ENCODE results near the gene FZD2.
"Not testable (repeated sequence)": the region's sequence is repeated elsewhere in the genome, so short reads cannot be mapped to it uniquely, and the experiment has no call there.

Gene FZD2

GRCh38 chr17:44556832-44557606, at the start of gene FZD2:
Gene FZD2, plus strand, starts transcription at chr17:44557484. Its CDS starts 205 bp downstream, at chr17:44557689.
- DNase-seq: peak; percentile 74

GRCh38 chr17:44511241-44512134, 45.8 kb upstream of the FZD2 start:
- DNase-seq: not testable (repeated sequence)

DNA sequence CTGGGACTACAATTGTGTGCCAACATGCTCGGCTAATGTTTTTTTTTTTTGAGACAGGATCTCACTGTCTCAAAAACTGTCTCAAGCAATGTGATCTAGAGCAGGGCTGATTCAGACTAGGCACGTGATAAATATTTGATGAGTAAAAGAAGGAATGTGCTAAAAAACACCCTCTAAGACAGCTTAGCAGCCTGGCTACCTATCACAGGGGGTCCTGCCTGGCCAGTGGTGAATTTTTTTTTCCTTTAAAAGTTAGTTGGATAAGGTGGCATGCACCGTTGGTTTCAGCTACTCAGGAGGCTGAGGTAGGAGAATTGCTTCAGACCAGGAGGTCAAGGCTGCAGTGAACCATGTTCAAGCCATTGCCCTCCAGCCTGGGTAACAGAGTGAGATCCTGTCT, 39.3 kb upstream of the FZD2 start:
- DNase-seq: no peak

- no peak for DNase-seq
Observed at GRCh38 chr17:44522883-44523671, 34.2 kb upstream of the FZD2 start.

DNA sequence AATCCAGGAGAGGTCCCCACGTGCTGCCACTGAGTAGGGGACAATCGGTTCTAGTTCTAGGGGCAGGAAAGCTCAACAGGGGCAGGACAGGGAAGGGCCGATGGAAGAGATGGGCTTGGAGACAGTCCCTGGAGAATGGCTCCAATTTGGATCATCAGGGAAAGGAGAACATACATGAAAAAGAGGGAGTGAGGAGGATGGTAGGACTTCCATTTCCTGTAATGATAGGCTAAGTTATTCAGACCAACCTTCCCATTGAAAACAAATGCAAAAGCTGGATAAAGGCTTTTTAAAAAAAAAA, 33.7 kb upstream of the FZD2 start:
- no peak for DNase-seq

DNA sequence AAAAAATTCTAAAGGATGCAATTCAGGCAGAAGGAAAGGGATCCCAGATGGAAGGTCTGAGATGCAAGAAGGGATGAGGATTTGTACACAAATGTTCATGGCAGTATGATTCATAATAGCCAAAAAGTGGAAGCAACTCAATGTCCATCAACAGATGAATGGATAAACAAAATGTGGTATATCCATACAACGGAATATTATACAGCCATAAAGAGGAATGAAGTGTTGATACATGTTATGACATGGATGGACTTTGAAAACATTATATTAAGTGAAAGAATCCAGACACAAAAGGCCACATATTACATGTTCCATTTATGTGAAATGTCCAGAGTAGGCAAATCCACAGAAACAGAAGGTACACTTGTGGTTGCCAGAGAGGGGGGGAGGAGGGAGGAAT, 30.2 kb upstream of the FZD2 start:
- DNase-seq: no peak

DNA sequence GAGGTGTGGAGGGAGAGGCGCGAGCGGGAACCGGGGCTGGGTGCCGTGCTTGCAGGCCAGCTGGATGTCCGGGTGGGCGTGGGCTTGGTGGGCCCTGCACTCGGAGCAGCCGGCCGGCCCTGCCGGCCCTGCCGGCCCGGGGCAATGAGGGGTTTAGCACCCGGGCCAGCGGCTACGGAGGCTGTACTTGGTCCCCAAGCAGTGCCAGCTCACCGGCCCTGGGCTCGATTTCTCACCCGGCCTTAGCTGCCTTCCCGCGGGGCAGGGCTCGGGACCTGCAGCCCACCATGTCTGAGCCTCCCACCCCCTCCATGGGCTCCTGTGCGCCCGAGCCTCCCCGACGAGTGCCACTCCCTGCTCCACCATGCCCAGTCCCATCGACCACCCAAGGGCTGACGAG, 29.3 kb upstream of the FZD2 start:
- no peak for DNase-seq

DNA sequence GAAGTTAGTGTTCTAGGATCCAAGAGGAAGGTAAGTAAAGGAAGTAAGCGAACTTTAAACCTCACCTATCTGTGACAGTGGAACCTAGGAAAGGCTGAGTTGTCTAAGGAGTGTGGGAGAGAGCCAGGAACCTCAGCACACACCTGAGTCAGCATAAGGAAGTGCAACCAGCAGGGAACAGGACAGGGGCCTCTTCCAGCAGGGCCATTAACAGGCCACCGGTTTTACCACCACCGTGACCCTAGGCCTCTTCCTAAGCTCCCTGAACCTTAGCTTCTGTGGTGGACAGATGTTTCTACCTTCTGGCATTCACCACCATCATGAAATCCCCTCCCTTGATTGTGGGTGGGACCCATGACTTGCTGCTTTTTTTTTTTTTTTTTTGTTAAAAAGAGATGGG, 27.4 kb upstream of the FZD2 start:
- no peak for DNase-seq

DNA sequence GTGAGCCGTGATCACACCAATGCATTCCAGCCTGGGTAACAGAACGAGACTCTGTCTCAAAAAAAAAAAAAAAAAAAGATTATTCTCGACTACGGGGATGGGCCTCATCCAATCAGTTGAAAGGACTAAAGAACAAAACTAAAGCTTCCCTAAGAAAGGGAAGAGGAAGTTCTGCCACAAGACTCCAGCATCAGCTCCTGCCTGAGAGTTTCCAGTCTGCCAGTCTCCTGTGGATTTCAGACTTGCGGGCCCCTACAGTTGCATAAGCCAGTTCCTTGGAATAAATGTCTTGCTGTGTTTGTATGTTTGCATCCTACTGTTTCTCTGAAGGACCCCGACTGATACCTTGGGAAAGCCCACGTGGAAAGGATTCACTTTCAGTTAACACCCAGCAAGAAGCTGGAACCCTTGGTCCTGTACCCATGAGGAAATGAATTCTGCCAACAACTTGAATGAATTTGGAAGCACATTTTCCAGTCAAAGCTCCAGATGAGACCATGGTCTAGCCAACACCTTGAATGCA, 26.3 kb upstream of the FZD2 start:
- no peak for DNase-seq

DNA sequence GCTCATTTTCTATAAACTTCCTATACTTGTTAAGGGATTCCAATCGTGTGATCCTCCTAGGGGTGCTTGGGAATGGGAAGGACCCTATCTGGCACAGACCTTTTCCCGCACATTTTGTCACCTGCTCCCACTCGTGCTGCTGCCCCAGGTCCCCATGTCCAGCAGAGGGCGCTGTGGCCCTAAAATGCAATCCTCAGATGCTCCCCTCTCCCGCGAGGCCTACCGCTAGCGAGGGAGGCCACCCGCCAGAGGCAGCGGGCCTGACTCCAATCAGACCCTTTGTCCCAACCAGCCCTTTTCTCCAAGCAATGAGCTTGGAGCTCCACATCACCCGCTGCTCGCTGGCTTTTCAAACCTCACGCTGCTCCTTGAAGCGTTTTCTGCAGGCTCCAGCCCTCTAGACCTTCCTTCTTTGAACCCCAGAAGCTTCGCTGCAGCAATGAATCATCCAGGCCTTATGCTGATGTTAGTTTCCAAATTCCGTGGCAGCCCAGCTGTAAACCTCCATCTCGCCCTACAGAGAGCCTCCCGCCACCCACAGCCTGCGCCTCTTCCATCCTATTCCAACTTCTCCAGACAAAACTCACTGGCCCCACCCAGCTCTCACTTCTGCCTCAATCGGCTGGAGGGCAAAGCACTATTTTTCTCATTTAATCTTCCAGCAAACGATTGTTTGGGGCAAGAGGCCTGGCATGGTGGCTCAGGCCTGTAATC, 23.6 kb upstream of the FZD2 start:
- peak; percentile 68 for DNase-seq

DNA sequence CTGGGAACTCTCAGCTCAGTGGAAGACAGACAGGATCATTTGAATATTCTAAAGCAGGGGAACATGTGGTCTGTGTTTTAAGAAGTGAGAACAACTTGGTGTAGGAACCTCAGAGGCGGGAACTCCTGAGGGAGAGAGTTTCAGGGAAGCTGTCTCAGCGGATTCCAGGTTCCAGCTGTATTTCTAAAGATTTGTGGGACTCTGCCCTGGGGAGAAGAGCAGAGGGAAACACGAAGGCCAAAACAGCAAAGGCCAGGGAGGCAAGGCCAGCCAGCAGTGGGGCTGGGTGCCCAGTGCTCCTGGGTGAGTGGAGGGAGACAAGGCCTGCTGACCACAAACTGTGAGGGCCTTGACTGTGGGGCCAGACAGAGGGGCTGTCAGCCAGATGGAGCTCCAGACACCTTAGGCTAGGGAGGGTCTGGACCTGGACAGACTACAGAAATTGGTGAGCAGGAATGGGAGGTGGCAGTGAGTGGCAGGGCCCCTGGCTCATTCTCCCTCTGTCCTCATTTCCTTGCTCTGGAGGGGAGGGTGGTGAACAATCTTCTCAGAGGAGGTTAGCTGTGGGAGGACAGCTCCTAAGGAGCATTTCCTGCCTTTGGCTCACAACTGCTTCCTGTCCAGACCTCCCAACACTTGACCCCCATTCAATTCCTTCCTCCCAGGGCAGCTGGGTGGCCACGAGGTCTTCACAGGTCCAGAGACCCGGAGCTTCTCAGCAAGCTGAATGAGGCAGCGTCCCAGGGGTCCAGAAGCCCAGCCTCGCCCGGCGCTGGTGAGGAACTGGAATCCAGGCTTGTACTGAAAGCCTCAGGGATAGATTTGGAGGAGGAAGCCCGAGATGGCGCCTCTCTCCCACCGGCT, 21.0 kb upstream of the FZD2 start:
- no peak for DNase-seq

- DNase-seq: not testable (repeated sequence)
Observed at GRCh38 chr17:44537922-44538321, 19.4 kb upstream of the FZD2 start.

GRCh38 chr17:44539673-44540072, 17.6 kb upstream of the FZD2 start:
- no peak for DNase-seq

- DNase-seq: no peak
Observed at GRCh38 chr17:44540246-44541084, 16.8 kb upstream of the FZD2 start.

DNA sequence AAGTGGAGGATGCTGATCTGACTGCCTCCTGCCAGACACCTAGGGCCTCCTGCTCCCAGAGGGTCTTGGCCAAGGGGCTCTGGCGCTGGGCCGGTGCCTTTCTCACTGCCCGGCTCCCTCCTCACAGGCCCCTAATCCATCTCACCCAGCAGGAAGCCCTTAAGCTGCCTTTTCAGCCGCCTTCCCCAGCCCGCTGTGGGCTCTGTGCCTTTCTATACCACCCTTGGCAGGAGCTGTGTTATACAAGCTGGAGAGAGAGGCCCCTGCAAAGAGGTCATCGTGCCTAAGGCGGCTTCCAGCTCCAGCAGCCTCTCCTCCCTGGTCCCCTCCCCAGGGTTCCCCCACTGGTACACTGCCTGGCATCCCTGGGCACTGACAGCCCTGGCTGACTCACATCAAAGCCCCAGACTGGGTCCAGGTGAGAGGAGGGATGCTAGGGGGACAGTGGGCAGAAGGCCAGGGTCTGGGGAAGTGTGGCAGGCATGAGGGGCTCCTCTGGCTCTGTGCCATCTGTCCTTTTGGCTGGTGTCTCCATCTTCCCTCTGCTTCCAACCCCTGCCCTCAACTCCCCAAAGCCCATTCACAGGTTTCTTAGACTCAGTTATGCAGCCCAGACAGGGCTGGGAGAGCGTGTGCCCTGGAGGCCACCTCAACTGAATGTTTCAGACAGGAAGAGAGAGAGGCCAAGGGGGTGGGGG, 15.3 kb upstream of the FZD2 start:
- no peak for DNase-seq

DNA sequence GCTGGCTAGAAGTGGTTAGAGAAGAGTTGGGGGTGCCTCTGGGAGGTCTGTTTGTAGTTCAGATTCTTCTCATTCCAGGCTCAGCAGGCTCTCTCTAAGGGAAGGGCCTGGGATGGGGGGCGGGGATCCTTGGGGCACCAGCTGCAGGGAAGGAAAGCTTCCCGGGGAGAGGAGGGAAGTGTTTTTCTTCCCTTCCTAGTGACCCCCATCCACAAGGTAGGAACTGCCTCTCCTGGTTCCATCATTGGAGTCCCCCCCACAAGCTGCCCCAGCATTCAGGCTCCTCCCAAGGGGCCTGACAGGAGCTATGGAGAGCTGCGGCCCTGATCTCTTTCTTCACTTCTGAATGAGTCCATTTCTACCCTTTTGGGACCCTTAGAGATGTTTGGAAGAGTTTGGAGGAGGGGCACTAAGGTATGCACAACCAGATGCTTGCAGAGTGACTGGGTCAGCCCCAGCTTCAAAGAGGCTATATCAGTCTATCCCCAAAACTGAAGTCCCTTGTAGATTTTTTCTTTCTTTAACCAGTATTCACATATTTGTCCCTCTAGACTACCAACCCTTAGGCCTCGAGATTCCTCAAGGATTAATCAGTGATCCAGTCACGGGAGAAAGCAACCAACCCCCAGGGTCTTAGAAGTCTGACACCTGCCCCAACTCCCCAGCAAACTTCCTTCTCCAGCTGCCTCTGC, 13.9 kb upstream of the FZD2 start:
- DNase-seq: no peak

DNA sequence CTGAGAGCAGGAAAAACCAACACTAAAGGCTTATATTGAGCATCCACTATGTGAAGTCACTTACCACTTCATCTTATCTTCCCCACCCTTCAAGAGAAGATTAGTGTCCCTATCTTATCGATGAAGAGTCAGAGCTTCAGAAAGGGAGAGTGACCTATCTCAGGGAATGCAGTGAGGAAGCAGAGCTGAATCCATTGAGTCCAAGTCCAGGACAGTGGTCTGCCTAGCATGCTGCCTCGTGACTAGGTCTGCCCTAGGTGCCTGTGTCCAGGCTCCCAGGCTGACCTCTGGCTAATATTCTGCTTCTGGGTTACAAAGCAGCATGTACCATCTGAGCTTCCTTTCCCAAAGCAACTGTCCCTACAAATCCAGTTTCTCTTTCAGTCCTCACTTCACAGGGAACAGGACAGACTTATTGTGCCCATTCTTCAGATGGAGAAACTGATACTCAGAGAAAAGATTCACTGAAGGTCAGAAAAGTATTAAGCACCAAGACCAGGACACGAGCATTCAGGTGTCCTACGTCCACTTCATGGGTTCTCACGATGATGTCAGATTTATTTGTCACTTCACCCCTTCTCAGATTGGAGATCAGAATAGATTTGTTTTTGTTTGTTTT, 13.3 kb upstream of the FZD2 start:
- DNase-seq: no peak

DNA sequence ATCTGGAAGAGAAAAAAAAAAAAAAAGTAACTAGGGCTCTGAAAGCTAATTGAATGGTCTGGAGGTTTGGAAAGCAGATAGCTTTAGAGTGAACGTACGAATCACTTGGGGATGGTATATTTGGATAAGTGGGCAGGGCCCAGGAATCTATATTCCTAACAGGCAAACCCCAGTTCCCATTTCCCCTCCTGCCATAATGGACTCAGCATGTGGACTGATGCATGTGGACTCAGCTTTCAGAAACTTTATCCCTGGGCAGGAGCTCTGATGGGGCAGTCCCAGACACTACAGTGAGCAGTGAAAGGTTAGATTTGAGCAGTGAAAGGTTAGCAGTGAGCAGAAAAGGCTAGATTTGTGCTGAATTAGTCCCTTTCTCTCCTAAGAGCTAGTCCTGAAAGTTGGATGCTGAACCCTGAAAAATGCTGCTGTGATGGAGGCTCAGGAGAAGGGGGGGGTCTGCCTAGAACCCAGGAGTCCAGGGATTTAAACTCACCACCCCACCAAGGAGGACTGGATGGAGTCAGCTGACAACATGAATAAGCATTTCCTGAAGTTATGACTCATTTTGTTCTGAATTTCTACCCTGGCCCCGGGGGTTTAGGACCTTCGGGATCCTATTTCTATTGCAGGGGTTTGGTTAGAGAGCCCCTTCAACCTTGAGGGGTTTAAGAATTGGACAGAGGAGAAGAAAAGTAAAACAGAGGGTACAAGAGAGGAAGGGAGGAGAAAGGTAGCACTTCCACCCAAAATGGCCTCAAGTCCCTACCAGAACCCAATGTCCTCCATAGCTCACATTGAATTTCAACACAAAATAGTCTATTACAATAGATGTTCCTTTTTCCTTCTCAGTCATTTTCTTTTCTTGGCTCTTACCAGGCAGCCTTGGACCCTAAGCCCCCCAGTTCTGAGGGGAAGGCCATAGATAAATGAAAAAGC, 10.3 kb upstream of the FZD2 start:
- DNase-seq: no peak
